ENCODE data around the gene CTCFL. TPM values are rescaled to one million over a fixed set of nuclear protein-coding genes. Genes with fewer than 3 reads are reported as not detected.

The CTCFL gene
- total and polyA plus RNA-seq, 2 of the 8 experiments (the other 6 are each of a cell fraction or from before 2014, with no cell fraction given): 0.30 to 0.80 TPM

- Histone ChIP-seq H4K8ac (ENCODE audit: extremely low read depth, insufficient read depth, low read length) (no peak overlapping the region), H3K79me2 (ENCODE audit: control insufficient read depth in 1 of 2, insufficient read depth in 2 of 2, low read length in 2 of 2) (no peaks in the 10 kb centered on the region), H4K91ac (replicated peaks; ENCODE audit: insufficient read length, low read length) (no peak overlapping the region), H3K4ac (replicated peaks; ENCODE audit: insufficient read length, low read depth, low read length) (no peak overlapping the region), H3K27ac (ENCODE audit: low read depth, low read length) (no peak overlapping the region), H2BK12ac (ENCODE audit: low read depth, low read length) (no peak overlapping the region), H4K20me1 (replicated peaks in 1 of 2; ENCODE audit: control insufficient read depth in 1 of 2, insufficient read depth in 2 of 2, low read length in 2 of 2) (no peaks in the 10 kb centered on the region), H3K4me1 (replicated peaks in 1 of 4; ENCODE audit: control insufficient read depth in 3 of 4, insufficient read depth in 4 of 4, low read length in 3 of 4) (peaks cover 0 to 6% (median 0%) of the 10 kb centered on the region in 4 experiments; a peak in 3 of 7 replicates), H2BK5ac (ENCODE audit: low read depth, low read length) (no peak overlapping the region), H2AFZ (ENCODE audit: low read length) (no peak overlapping the region), H3K23me2 (ENCODE audit: low read depth, low read length) (no peaks in the 10 kb centered on the region), H3K9ac (replicated peaks in 1 of 4; ENCODE audit: extremely low read depth in 1 of 4, low read depth in 3 of 4, low read length in 3 of 4) (no peak overlapping the region), H3K36me3 (ENCODE audit: control insufficient read depth in 2 of 4, insufficient read depth in 4 of 4, low read length in 3 of 4) (no peaks in the 10 kb centered on the region), H2AK5ac (ENCODE audit: low read depth, low read length) (no peak overlapping the region), H3K4me2 (ENCODE audit: insufficient read depth in 1 of 2, low read depth in 2 of 2, low read length in 2 of 2) (no peak overlapping the region), H3K27me3 (replicated peaks in 1 of 4; ENCODE audit: control insufficient read depth in 3 of 4, extremely low read depth in 1 of 4, insufficient read depth in 3 of 4, low read length in 3 of 4) (no peaks in the 10 kb centered on the region), H2BK120ac (replicated peaks; ENCODE audit: low read depth, low read length) (no peak overlapping the region), H3K14ac (ENCODE audit: insufficient read length) (no peak overlapping the region), H3K4me3 (ENCODE audit: extremely low read depth in 1 of 4, insufficient read depth in 2 of 4, low read depth in 3 of 4, low read length in 4 of 4) (no peak overlapping the region), H3K18ac (ENCODE audit: extremely low read depth, low read length) (no peak overlapping the region), H3K56ac (replicated peaks; ENCODE audit: insufficient read length, low read depth, low read length) (no peak overlapping the region), H2BK20ac (ENCODE audit: low read length) (no peak overlapping the region), H3K79me1 (ENCODE audit: low read depth, low read length) (no peaks in the 10 kb centered on the region), H2BK15ac (ENCODE audit: low read length) (no peak overlapping the region), H3K9me3 (ENCODE audit: insufficient read depth in 2 of 2, low read depth in 1 of 2, low read length in 1 of 2) (peaks cover 0 to 3% of the 10 kb centered on the region in 2 experiments; a peak in 2 of 4 replicates), H4K5ac (ENCODE audit: insufficient read length, low read depth, low read length) (no peak overlapping the region), H3K23ac (ENCODE audit: insufficient read length) (no peak overlapping the region)
- WGBS, 2 experiments (ENCODE audit: extremely low coverage in 1 of 2, insufficient coverage in 1 of 2, insufficient read length in 1 of 2, insufficient replicate concordance in 2 of 2, low coverage in 1 of 2, low lambda C conversion rate in 2 of 2, missing lambda C conversion rate in 1 of 2): 91% methylated on average over 6 of the region's 6 CpGs; no CpG with 5 or more reads in 1 of the 2 experiments
- POLR2A ChIA-PET (ENCODE audit: partially characterized antibody): no interaction called here
- no peak for DNase-seq (ENCODE audit: low read depth in 1 of 2, low spot score in 2 of 2)
- CTCF ChIA-PET (ENCODE audit: partially characterized antibody): interaction anchor here (0.8 to 2.6 kb wide), 5 partner anchors 8 to 588 kb away, joined by 3 to 9 read pairs (median 6); no protein-coding TSS in a partner anchor
- no peak for FAIRE-seq
- TF ChIP-seq TCF12 (IDR thresholded peaks at IDR 0.05; ENCODE audit: low read depth, low read length) (no peak), RXRA (IDR thresholded peaks at IDR 0.05; ENCODE audit: insufficient read depth, low read depth, low read length) (no peak), SIN3A (conservative IDR thresholded peaks at IDR 0.05 in 1 of 2, IDR thresholded peaks at IDR 0.05 in 1 of 2; ENCODE audit: low read depth in 1 of 2, low read length in 2 of 2) (no peak), GTF2F1 (IDR thresholded peaks at IDR 0.05; ENCODE audit: borderline replicate concordance, low read depth, low read length) (no peak), HDAC6 (IDR thresholded peaks at IDR 0.05; ENCODE audit: low read depth, low read length) (no peak), PHF8 (conservative IDR thresholded peaks at IDR 0.05; ENCODE audit: low read depth, low read length) (no peak), CBX5 (IDR thresholded peaks at IDR 0.05; ENCODE audit: low read depth, low read length) (no peak), ATF3 (IDR thresholded peaks at IDR 0.05; ENCODE audit: insufficient read depth, low read depth, low read length) (no peak), SUZ12 (IDR thresholded peaks at IDR 0.05; ENCODE audit: low read length) (no peak), TEAD4 (IDR thresholded peaks at IDR 0.05; ENCODE audit: low read depth, low read length) (no peak), JUND (IDR thresholded peaks at IDR 0.05; ENCODE audit: low read length) (no peak), ASH2L (IDR thresholded peaks at IDR 0.05; ENCODE audit: low read length) (no peak), RBBP5 (IDR thresholded peaks at IDR 0.05; ENCODE audit: borderline replicate concordance, low read depth, low read length) (no peak), SP4 (IDR thresholded peaks at IDR 0.05; ENCODE audit: low read length) (no peak)
Measured at GRCh38 chr20:57505979-57506378, 19.0 kb downstream of the CTCFL start.

Measured in H1 (cell line).